Lower lobe of right lung (tissue), 2 donors: ENCODE measurements around the gene ALG6. TPM values are rescaled to one million over a fixed set of nuclear protein-coding genes. Genes with fewer than 3 reads are reported as not detected.
A peak's percentile ranks its signal among the peaks of the same experiment; 100 is the strongest.

Source experiments
- ATAC-seq, 2 donors: fragments of 200-7000 bp; cut with Tn5 transposase; one replicate each; pipeline ENCODE4 v1.9.1; 2020 to 2022; ENCODE audit warnings: mild to moderate bottlenecking in 2 of 2, moderate library complexity in 2 of 2
- DNase-seq: peaks from one replicate; pipeline ENCODE4 v3.0.0-alpha.2; 2020
- H3K27ac ChIP-seq: fragments of 200-600 bp; one replicate; pipeline ENCODE4 v1.8.0; 2022
- H3K27me3 ChIP-seq: fragments of 200-600 bp; one replicate; pipeline ENCODE4 v1.8.0; 2022; ENCODE audit warnings: low read depth
- H3K36me3 ChIP-seq: fragments of 200-600 bp; one replicate; pipeline ENCODE4 v1.8.0; 2022; ENCODE audit warnings: mild to moderate bottlenecking
- H3K4me1 ChIP-seq: fragments of 200-600 bp; one replicate; pipeline ENCODE4 v1.8.0; 2022
- H3K4me3 ChIP-seq: fragments of 200-600 bp; one replicate; pipeline ENCODE4 v1.8.0; 2022; ENCODE audit warnings: mild to moderate bottlenecking
- H3K9me3 ChIP-seq: fragments of 200-600 bp; one replicate; pipeline ENCODE4 v1.8.0; 2022
- CTCF ChIP-seq: fragments of 200-600 bp; IDR thresholded peaks from one replicate; pipeline ENCODE4 v1.8.0; 2022; ENCODE audit warnings: antibody characterized with exemption, mild to moderate bottlenecking
- intact Hi-C: fragments of 100-400 bp; cut with DNase I; formaldehyde crosslinking; loops from one replicate; pipeline ENCODE4 v1.11.0; 2022
- total RNA-seq: library from RNA; stranded (reverse); fragmentation: NEBNext Ultra II Directional; extraction: Animal tissue kit (Norgen Biotek cat#: 25700); gene quantifications from one replicate; pipeline ENCODE4 v1.2.1, GENCODE V29; 2021
- donor health status: DM: no; HTN: yes; CAD: no; lungs with severe emphysema.

ALG6 gene
- total RNA-seq, 1 donor from 2014 or later = 11.8 TPM

- intact Hi-C loops = no loop called here
- H3K36me3 ChIP-seq = no peaks in the 10 kb centered on the region
- H3K4me3 ChIP-seq = peak overlapping the region; percentile 59
- no peak overlapping the region for H3K27ac ChIP-seq
- H3K4me1 ChIP-seq = peaks cover 37% of the 10 kb centered on the region
- no peaks in the 10 kb centered on the region for H3K9me3 ChIP-seq
- DNase-seq (peak; percentile 55), ATAC-seq (no peak)
- TF ChIP-seq CTCF = no peak
- peaks cover 100% of the 10 kb centered on the region for H3K27me3 ChIP-seq
Measured at GRCh38 chr1:63322944-63323864, 44.2 kb upstream of the ALG6 start.

GRCh38 chr1:63323865-63324778 is 43.3 kb upstream of the ALG6 start:
- Histone ChIP-seq H3K27ac (no peak overlapping the region), H3K36me3 (no peaks in the 10 kb centered on the region), H3K9me3 (no peaks in the 10 kb centered on the region), H3K4me1 (peaks cover 37% of the 10 kb centered on the region), H3K27me3 (peaks cover 100% of the 10 kb centered on the region), H3K4me3 (peak overlapping the region; percentile 59)
- ATAC-seq = no peak
- DNase-seq = no peak
- no peak for TF ChIP-seq CTCF
- intact Hi-C loops = no loop called here

- Histone ChIP-seq H3K27me3 (peaks cover 100% of the 10 kb centered on the region), H3K9me3 (no peaks in the 10 kb centered on the region), H3K36me3 (no peaks in the 10 kb centered on the region), H3K4me3 (no peak overlapping the region), H3K4me1 (peaks cover 35% of the 10 kb centered on the region), H3K27ac (no peak overlapping the region)
- intact Hi-C loops = no loop called here
- DNase-seq (no peak), ATAC-seq (no peak)
- TF ChIP-seq CTCF = no peak
Measured at GRCh38 chr1:63324779-63325119, 42.7 kb upstream of the ALG6 start.

GRCh38 chr1:63325279-63325985 is 42.0 kb upstream of the ALG6 start:
- ATAC-seq (no peak), DNase-seq (no peak)
- intact Hi-C loops = no loop called here
- Histone ChIP-seq H3K4me3 (no peak overlapping the region), H3K27me3 (peaks cover 100% of the 10 kb centered on the region), H3K9me3 (no peaks in the 10 kb centered on the region), H3K36me3 (no peaks in the 10 kb centered on the region), H3K4me1 (peaks cover 28% of the 10 kb centered on the region), H3K27ac (no peak overlapping the region)
- TF ChIP-seq CTCF = no peak

- no peaks in the 10 kb centered on the region for H3K9me3 ChIP-seq
- no peaks in the 10 kb centered on the region for H3K36me3 ChIP-seq
- H3K27ac ChIP-seq = no peak overlapping the region
- H3K4me3 ChIP-seq = no peak overlapping the region
- DNase-seq = no peak
- intact Hi-C loops = no loop called here
- H3K4me1 ChIP-seq = peaks cover 26% of the 10 kb centered on the region
- ATAC-seq = no peak
- peaks cover 100% of the 10 kb centered on the region for H3K27me3 ChIP-seq
- TF ChIP-seq CTCF = no peak
Measured at GRCh38 chr1:63326106-63326472, 41.3 kb upstream of the ALG6 start.
